Immature natural killer cell (primary cell): Measurements from ENCODE around the gene TLCD3A. TPM values are rescaled to one million over a fixed set of nuclear protein-coding genes. Genes with fewer than 3 reads are reported as not detected.
"Not testable (repeated sequence)": the region's sequence is repeated elsewhere in the genome, so short reads cannot be mapped to it uniquely, and the experiment has no call there.

Source experiments
- DNase-seq, 3 donors: peaks; one replicate each; pipeline ENCODE4 v3.0.0; 2022; ENCODE audit warnings: mixed read lengths in 1 of 3
- H3K27ac Mint-ChIP-seq, 6 donors: one replicate each; pipeline ENCODE4 v1.8.0; 2020; ENCODE audit warnings: mixed read lengths in 6 of 6, mild to moderate bottlenecking in 5 of 6, inconsistent platforms in 4 of 6, moderate library complexity in 3 of 6
- H3K27me3 Mint-ChIP-seq, 3 donors: one replicate each; pipeline ENCODE4 v1.8.0; 2020 to 2021; ENCODE audit warnings: low read depth in 3 of 3, mild to moderate bottlenecking in 3 of 3, mixed read lengths in 3 of 3, moderate library complexity in 3 of 3, inconsistent platforms in 1 of 3
- H3K36me3 Mint-ChIP-seq, 3 donors: one replicate each; pipeline ENCODE4 v1.8.0; 2020; ENCODE audit warnings: mixed read lengths in 3 of 3, inconsistent platforms in 2 of 3, mild to moderate bottlenecking in 2 of 3
- H3K4me1 Mint-ChIP-seq, 2 donors: one replicate each; pipeline ENCODE4 v1.8.0; 2020; ENCODE audit warnings: inconsistent platforms in 2 of 2, mild to moderate bottlenecking in 2 of 2, mixed read lengths in 2 of 2, moderate library complexity in 1 of 2
- H3K4me3 Mint-ChIP-seq, 5 donors: one replicate each; pipeline ENCODE4 v1.8.0; 2020; ENCODE audit warnings: mild to moderate bottlenecking in 5 of 5, mixed read lengths in 5 of 5, inconsistent platforms in 3 of 5, moderate library complexity in 3 of 5
- H3K9me3 Mint-ChIP-seq, 6 donors: one replicate each; pipeline ENCODE4 v1.8.0; 2020; ENCODE audit warnings: mild to moderate bottlenecking in 6 of 6, mixed read lengths in 6 of 6, inconsistent platforms in 4 of 6, moderate library complexity in 3 of 6
- polyA plus RNA-seq, 3 donors: library from polyadenylated mRNA; unstranded; fragments of 300-500 nt; fragmentation: Illumina TruSeq; gene quantifications; one replicate each; pipeline ENCODE4 v1.2.3, GENCODE V29; 2021

TLCD3A gene
- polyA plus RNA-seq, 3 donors from 2014 or later, result 0.92 to 1.4 TPM; not detected in 1

GRCh38 chr17:746783-747629, 14.6 kb downstream of the TLCD3A start:
- Mint-ChIP-seq H3K4me1 (peaks cover 25 to 26% of the 10 kb centered on the region in 2 donors), H3K27ac (no peak overlapping the region), H3K9me3 (no peaks in the 10 kb centered on the region), H3K36me3 (peaks cover 7 to 12% (median 10%) of the 10 kb centered on the region in 3 donors), H3K4me3 (no peak overlapping the region), H3K27me3 (peaks cover 0 to 5% (median 0%) of the 10 kb centered on the region in 3 donors)
- no peak for DNase-seq

DNA sequence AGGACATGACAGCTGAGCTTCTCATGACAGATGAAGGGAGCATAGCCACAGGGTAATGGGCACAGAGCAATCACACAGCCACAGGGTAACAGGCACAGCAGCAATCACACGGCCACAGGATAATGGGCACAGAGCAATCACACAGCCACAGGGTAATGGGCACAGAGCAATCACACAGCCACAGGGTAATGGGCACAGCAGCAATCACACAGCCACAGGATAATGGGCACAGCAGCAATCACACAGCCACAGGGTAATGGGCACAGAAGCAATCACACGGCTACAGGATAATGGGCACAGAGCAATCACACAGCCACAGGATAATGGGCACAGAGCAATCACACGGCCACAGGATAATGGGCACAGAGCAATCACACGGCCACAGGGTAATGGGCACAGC, 16.2 kb downstream of the TLCD3A start:
- H3K27ac Mint-ChIP-seq, result not testable (repeated sequence)
- peaks cover 32 to 36% of the 10 kb centered on the region in 2 donors for H3K4me1 Mint-ChIP-seq

GRCh38 chr17:749359-749758, 17.0 kb downstream of the TLCD3A start:
- H3K36me3 Mint-ChIP-seq, H3K9me3 Mint-ChIP-seq, DNase-seq, H3K27ac Mint-ChIP-seq: not testable (repeated sequence)
- peaks cover 5 to 11% (median 5%) of the 10 kb centered on the region in 3 donors for H3K27me3 Mint-ChIP-seq
- peaks cover 32 to 36% of the 10 kb centered on the region in 2 donors for H3K4me1 Mint-ChIP-seq
- peak overlapping the region in 3 of 5 donors; percentile 2 to 29 (median 5) for H3K4me3 Mint-ChIP-seq

More for the DNA sequence above, 16.2 kb downstream of the TLCD3A start:
- DNase-seq, H3K9me3 Mint-ChIP-seq, H3K36me3 Mint-ChIP-seq: not testable (repeated sequence)
- peaks cover 3 to 11% (median 5%) of the 10 kb centered on the region in 3 donors for H3K27me3 Mint-ChIP-seq
- peak overlapping the region in 1 of 5 donors; percentile 21 for H3K4me3 Mint-ChIP-seq

DNA sequence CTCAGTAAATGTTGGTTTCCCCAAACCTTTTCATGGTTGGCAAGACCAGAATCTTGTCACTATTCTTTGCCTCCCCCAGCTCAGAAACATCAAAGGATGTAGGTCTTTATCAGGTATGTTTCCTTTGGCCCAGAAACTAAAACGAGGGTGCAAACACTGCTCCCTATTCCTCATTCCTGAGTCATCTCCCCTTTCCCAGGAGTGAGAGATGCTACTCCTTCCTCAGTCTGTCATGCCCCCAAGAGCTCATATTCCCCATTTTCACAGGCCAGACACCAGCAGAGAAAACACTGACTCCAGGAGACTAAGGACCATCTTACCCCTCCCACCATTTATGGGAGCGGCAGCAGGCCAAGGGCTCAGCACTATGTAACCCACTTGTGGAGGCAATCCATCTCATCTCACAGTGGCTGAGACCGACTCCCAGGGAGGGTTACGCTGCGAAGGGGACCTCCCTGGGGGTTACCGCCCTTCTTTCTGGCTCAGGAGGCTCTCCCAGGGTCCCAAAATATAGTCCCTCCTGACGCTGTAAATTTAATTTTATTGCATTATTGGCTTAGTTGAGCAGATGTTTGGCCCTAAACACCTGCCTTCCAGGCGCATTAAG, 18.1 kb downstream of the TLCD3A start:
- Mint-ChIP-seq H3K9me3 (no peaks in the 10 kb centered on the region), H3K4me1 (peaks cover 32 to 36% of the 10 kb centered on the region in 2 donors), H3K4me3 (peak overlapping the region; percentile 88 to 95 (median 94)), H3K27me3 (peaks cover 5 to 11% (median 5%) of the 10 kb centered on the region in 3 donors), H3K36me3 (peaks cover 0 to 4% (median 0%) of the 10 kb centered on the region in 3 donors), H3K27ac (peak overlapping the region in 5 of 6 donors; percentile 2 to 74 (median 33))
- no peak for DNase-seq

GRCh38 chr17:751269-752001, 19.0 kb downstream of the TLCD3A start:
- DNase-seq, result peak; percentile 49 to 57 (median 54)
- Mint-ChIP-seq H3K27me3 (peaks cover 5 to 11% (median 5%) of the 10 kb centered on the region in 3 donors), H3K27ac (peak overlapping the region; percentile 74 to 93 (median 87)), H3K4me1 (peaks cover 32 to 36% of the 10 kb centered on the region in 2 donors), H3K36me3 (peaks cover 0 to 4% (median 0%) of the 10 kb centered on the region in 3 donors), H3K4me3 (peak overlapping the region; percentile 88 to 95 (median 94)), H3K9me3 (no peaks in the 10 kb centered on the region)

DNA sequence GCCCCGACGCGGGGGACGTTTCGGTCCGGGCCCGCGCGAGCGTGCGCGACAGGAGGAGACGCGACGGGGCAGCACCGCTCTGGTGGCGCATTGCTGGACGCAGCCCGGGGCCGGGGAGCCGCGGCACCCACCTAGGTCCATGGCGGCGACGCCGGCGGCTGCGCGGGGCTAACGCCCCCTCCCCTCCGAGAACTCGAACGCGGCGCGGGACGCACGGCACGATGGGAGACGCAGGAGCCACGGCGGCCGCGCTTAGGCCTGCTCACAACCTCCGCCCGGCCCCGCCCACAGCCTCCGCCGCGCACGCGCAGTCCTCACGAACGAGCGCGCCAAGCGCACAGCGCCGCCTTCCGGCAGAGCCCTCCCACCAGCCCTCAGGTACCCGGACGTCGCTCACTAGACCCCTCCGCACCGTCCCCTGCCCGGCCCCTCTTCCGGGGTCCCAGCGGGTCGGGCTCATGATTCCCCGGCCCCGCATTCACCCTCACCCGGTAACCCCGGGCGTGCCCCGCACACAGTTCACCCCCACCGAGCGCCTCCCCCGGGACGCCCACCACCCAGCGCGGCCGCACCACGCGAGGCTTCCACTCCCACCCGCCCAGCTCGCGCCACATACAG, 19.7 kb downstream of the TLCD3A start, which contains the start of gene GEMIN4:
GEMIN4 (minus strand) TSS at position 263 of the 618 bp plus-strand sequence; CDS start at position 141, 122 bp downstream.
- peaks cover 4 to 7% (median 6%) of the 10 kb centered on the region in 3 donors for H3K36me3 Mint-ChIP-seq
- peaks cover 5 to 11% (median 5%) of the 10 kb centered on the region in 3 donors for H3K27me3 Mint-ChIP-seq
- H3K9me3 Mint-ChIP-seq, result no peaks in the 10 kb centered on the region
- DNase-seq, result peak; percentile 96 to 97 (median 97)
- peaks cover 32 to 36% of the 10 kb centered on the region in 2 donors for H3K4me1 Mint-ChIP-seq
- H3K4me3 Mint-ChIP-seq, result peak within 1 kb of the TSS; percentile 93 to 95 (median 95)
- H3K27ac Mint-ChIP-seq, result peak within 1 kb of the TSS; percentile 74 to 96 (median 92)

GRCh38 chr17:752620-753219, 20.3 kb downstream of the TLCD3A start:
- H3K4me3 Mint-ChIP-seq, result peak overlapping the region; percentile 91 to 95 (median 93)
- no peaks in the 10 kb centered on the region for H3K9me3 Mint-ChIP-seq
- peaks cover 5 to 11% (median 5%) of the 10 kb centered on the region in 3 donors for H3K27me3 Mint-ChIP-seq
- H3K36me3 Mint-ChIP-seq, result peaks cover 4 to 9% (median 8%) of the 10 kb centered on the region in 3 donors
- DNase-seq, result no peak
- H3K27ac Mint-ChIP-seq, result peak overlapping the region; percentile 64 to 96 (median 90)
- peaks cover 32 to 36% of the 10 kb centered on the region in 2 donors for H3K4me1 Mint-ChIP-seq

GRCh38 chr17:753418-753817, 21.0 kb downstream of the TLCD3A start:
- Mint-ChIP-seq H3K9me3 (no peaks in the 10 kb centered on the region), H3K27ac (peak overlapping the region in 5 of 6 donors; percentile 40 to 68 (median 62))

GRCh38 chr17:755319-755961, 23.0 kb downstream of the TLCD3A start:
- not testable (repeated sequence) for H3K4me3 Mint-ChIP-seq, H3K27ac Mint-ChIP-seq, H3K9me3 Mint-ChIP-seq, DNase-seq
- peaks cover 20 to 21% of the 10 kb centered on the region in 2 donors for H3K4me1 Mint-ChIP-seq
- H3K27me3 Mint-ChIP-seq, result peaks cover 5 to 11% (median 5%) of the 10 kb centered on the region in 3 donors
- peaks cover 6 to 16% (median 12%) of the 10 kb centered on the region in 3 donors for H3K36me3 Mint-ChIP-seq

More at GRCh38 chr17:753418-753817, 21.0 kb downstream of the TLCD3A start:
- H3K36me3 Mint-ChIP-seq, result peaks cover 0 to 9% (median 8%) of the 10 kb centered on the region in 3 donors
- peaks cover 5 to 11% (median 5%) of the 10 kb centered on the region in 3 donors for H3K27me3 Mint-ChIP-seq
- DNase-seq, result no peak
- peaks cover 32 to 34% of the 10 kb centered on the region in 2 donors for H3K4me1 Mint-ChIP-seq
- peak overlapping the region; percentile 63 to 82 (median 79) for H3K4me3 Mint-ChIP-seq

GRCh38 chr17:756010-756567, 23.7 kb downstream of the TLCD3A start:
- peaks cover 6 to 22% (median 12%) of the 10 kb centered on the region in 3 donors for H3K36me3 Mint-ChIP-seq
- H3K27me3 Mint-ChIP-seq, result peaks cover 5 to 11% (median 5%) of the 10 kb centered on the region in 3 donors
- not testable (repeated sequence) for DNase-seq, H3K27ac Mint-ChIP-seq, H3K9me3 Mint-ChIP-seq, H3K4me3 Mint-ChIP-seq
- H3K4me1 Mint-ChIP-seq, result peaks cover 13 to 17% of the 10 kb centered on the region in 2 donors

DNA sequence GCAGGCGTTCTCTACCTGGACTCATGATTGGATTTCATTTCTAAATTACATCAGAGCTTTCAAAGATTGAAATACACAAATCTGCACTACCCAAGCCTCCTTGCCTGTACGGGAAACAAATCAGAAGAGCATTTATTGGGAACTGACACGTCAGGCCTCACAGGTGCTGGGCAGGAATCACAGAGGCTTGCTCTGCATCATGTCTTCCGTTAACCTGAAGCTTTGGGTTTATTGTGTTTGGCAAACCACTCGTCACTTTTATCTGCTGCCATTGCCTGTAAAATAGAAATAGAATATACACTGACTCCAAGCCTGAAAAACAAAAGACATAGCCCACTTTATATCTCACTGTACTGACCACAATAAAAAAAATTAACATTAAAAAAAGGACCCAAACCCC, 27.6 kb downstream of the TLCD3A start:
- H3K27me3 Mint-ChIP-seq, result no peaks in the 10 kb centered on the region
- H3K27ac Mint-ChIP-seq, result no peak overlapping the region
- DNase-seq, result no peak
- no peaks in the 10 kb centered on the region for H3K9me3 Mint-ChIP-seq
- H3K4me3 Mint-ChIP-seq, result no peak overlapping the region
- H3K4me1 Mint-ChIP-seq, result no peaks in the 10 kb centered on the region
- H3K36me3 Mint-ChIP-seq, result peaks cover 17 to 34% (median 22%) of the 10 kb centered on the region in 3 donors

DNA sequence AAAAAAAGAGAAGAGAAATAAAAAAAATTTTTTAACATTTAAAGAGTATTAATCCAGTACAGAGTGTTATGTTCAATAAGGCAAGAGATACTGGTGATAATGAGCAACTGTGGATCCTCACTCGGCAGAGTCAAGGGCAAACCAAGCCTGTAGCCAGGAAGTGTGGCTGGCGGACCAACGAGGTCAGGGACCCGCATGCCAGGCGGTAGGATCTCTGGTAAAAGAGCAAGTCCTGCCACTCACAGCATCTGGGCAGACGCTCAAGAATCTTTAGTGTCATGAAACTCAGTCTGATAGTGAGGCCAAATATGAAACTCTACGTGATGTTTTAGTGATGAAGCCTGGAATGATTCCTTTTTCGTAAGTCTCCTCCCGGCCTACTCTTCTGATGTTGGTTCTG, 28.0 kb downstream of the TLCD3A start:
- Mint-ChIP-seq H3K27me3 (no peaks in the 10 kb centered on the region), H3K36me3 (peaks cover 17 to 38% (median 26%) of the 10 kb centered on the region in 3 donors), H3K9me3 (no peaks in the 10 kb centered on the region), H3K4me1 (no peaks in the 10 kb centered on the region), H3K4me3 (no peak overlapping the region), H3K27ac (no peak overlapping the region)
- no peak for DNase-seq
